Adrenal gland (tissue), 5 donors: ENCODE measurements around the gene LRP1B.

ENCODE experiments used
- CTCF ChIP-seq, 6 experiments: fragments of 450-650 bp in 4 of 6; fragments of 200-600 bp in 2 of 6; sonication (generic) in 1 of 6; IDR thresholded peaks; 1 replicate in 5 of 6; 2 replicates in 1 of 6; pipeline versions ENCODE4 v1.5.1 to v1.8.0; 2016 to 2021; ENCODE audit warnings: antibody characterized with exemption in 6 of 6, mild to moderate bottlenecking in 2 of 6, moderate library complexity in 1 of 6
- POLR2A ChIP-seq, 2 donors: fragments of 450-650 bp; IDR thresholded peaks; one replicate each; pipeline ENCODE4 v1.6.1; 2017; ENCODE audit warnings: antibody characterized with exemption in 2 of 2, mild to moderate bottlenecking in 2 of 2, moderate library complexity in 1 of 2
- donor health status: DM: no; HTN: no; CAD: no.

GRCh38 chr2:141698500-141698899, 432.3 kb downstream of the LRP1B start:
- TF ChIP-seq POLR2A (IDR thresholded peaks at IDR 0.05) (no peak), CTCF (IDR thresholded peaks at IDR 0.05) (no peak)
